Lower leg skin (tissue), 4 donors: ENCODE results near the gene PITPNM3. TPM values are rescaled to one million over a fixed set of nuclear protein-coding genes. Genes with fewer than 3 reads are reported as not detected.
"Not testable (repeated sequence)": the region's sequence is repeated elsewhere in the genome, so short reads cannot be mapped to it uniquely, and the experiment has no call there.

Experiments
- DNase-seq, 2 donors: peaks; one replicate each; pipeline ENCODE4 v3.0.0-alpha.2; 2019; ENCODE audit warnings: low spot score in 2 of 2
- H3K4me3 ChIP-seq: fragments of 200-600 bp; sonication (generic); 2 replicates; pipeline ENCODE4 v1.5.1; 2017; ENCODE audit warnings: mild to moderate bottlenecking, low read depth; ENCODE audit not compliant: poor library complexity, severe bottlenecking
- POLR2A ChIP-seq, 2 donors: fragments of 450-650 bp; IDR thresholded peaks; one replicate each; pipeline ENCODE4 v1.6.1; 2016 to 2017; ENCODE audit warnings: antibody characterized with exemption in 2 of 2, mild to moderate bottlenecking in 1 of 2, moderate library complexity in 1 of 2
- WGBS, 2 donors: methylation state at CpG; one replicate each; pipeline ENCODE4 v1.1.5; 2018; 5-methylcytosine and 5-hydroxymethylcytosine counted together
- intact Hi-C: fragments of 100-400 bp; cut with DNase I; formaldehyde crosslinking; loops from one replicate; pipeline ENCODE4 v1.15.0; 2023; ENCODE audit warnings: low total_unique reads
- total RNA-seq, 4 donors: library from RNA; depleted of rRNA; stranded (reverse); fragments of >200 nt; gene quantifications; one replicate each; pipeline ENCODE4 v1.1.0, GENCODE V29; 2016
- TF ChIP-seq, protein P1 (sequence below), 3 donors: fragments of 450-650 bp; IDR thresholded peaks; one replicate each; pipeline ENCODE4 v1.5.1; 2016; ENCODE audit warnings: antibody characterized with exemption in 3 of 3, mild to moderate bottlenecking in 3 of 3, moderate library complexity in 2 of 3

PITPNM3 gene
- total RNA-seq, 4 donors from 2014 or later: 11.9 to 19.5 (median 16.3) TPM

DNA sequence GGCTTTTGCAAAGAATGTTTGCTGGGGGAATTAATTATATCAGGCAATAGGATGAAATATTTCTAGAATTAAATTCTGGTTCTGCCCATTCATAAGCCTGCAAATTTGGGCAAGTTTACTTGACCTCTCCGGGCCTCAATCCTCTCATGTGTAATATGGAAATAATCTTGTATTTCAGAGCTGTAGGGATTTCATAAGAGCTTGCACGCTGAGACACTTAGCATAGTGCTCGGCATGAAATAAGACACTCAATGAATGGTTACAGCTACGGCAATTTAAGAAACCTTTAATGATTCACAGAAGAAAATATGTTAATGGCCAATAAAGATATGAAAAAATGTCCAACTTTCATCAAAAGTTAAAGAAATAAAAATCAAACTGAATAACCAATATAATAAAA, 40.6 kb upstream of the PITPNM3 start:
- no peak for TF ChIP-seq POLR2A (IDR thresholded peaks at IDR 0.05)
- TF ChIP-seq, protein P1, sequence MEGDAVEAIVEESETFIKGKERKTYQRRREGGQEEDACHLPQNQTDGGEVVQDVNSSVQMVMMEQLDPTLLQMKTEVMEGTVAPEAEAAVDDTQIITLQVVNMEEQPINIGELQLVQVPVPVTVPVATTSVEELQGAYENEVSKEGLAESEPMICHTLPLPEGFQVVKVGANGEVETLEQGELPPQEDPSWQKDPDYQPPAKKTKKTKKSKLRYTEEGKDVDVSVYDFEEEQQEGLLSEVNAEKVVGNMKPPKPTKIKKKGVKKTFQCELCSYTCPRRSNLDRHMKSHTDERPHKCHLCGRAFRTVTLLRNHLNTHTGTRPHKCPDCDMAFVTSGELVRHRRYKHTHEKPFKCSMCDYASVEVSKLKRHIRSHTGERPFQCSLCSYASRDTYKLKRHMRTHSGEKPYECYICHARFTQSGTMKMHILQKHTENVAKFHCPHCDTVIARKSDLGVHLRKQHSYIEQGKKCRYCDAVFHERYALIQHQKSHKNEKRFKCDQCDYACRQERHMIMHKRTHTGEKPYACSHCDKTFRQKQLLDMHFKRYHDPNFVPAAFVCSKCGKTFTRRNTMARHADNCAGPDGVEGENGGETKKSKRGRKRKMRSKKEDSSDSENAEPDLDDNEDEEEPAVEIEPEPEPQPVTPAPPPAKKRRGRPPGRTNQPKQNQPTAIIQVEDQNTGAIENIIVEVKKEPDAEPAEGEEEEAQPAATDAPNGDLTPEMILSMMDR (IDR thresholded peaks at IDR 0.05): no peak
- H3K4me3 ChIP-seq: no peak overlapping the region
- intact Hi-C loops: no loop called here
- no peak for DNase-seq
- 91 to 96% methylated on average over 4 of the region's 4 CpGs for WGBS, 2 donors

DNA sequence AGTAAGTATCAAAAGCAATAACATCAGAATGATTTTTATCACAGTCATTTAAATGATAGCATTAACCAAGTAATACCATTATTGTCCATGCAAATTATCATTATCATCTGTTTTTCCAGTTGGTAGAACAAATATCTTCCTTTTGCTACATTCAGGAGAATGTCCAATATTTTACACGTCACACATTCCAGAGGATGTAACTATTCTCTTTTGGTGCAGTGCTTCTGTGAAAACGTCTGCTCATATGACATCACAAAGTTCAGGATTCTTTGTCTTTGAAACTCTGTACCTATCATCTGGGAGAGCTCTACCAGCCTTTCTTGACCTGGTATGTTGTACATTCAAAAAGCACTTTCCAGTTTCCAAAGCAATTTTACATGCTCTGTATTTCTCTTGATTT, 40.2 kb upstream of the PITPNM3 start:
- DNase-seq: no peak
- 80% methylated on average over 2 of the region's 2 CpGs for WGBS, 2 donors
- TF ChIP-seq, protein P1 (IDR thresholded peaks at IDR 0.05): no peak
- TF ChIP-seq POLR2A (IDR thresholded peaks at IDR 0.05): no peak
- intact Hi-C loops: no loop called here
- no peak overlapping the region for H3K4me3 ChIP-seq

- TF ChIP-seq, protein P1 (IDR thresholded peaks at IDR 0.05): no peak
- intact Hi-C loops: no loop called here
These were observed 39.7 kb upstream of the PITPNM3 start for GRCh38 chr17:6596081-6596480.

DNA sequence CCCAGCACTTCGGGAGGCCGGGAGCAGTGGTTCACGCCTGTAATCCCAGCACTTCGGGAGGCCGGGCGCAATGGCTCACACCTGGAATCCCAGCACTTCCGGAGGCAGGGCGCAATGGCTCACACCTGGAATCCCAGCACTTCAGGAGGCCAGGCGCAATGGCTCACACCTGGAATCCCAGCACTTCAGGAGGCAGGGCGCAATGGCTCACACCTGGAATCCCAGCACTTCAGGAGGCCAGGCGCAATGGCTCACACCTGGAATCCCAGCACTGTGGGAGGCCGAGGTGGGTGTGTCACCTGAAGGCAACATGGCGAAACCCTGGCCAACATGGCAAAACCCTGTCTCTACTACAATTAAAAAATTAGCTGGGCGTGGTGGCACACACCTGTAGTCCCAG, 37.0 kb upstream of the PITPNM3 start:
- DNase-seq, H3K4me3 ChIP-seq, intact Hi-C loops: not testable (repeated sequence)
- WGBS, 2 donors: 92 to 95% methylated on average over 14 of the region's 14 CpGs

More at GRCh38 chr17:6596081-6596480, 39.7 kb upstream of the PITPNM3 start:
- no peak for DNase-seq
- 94 to 95% methylated on average over 7 of the region's 7 CpGs for WGBS, 2 donors
- H3K4me3 ChIP-seq: no peak overlapping the region

DNA sequence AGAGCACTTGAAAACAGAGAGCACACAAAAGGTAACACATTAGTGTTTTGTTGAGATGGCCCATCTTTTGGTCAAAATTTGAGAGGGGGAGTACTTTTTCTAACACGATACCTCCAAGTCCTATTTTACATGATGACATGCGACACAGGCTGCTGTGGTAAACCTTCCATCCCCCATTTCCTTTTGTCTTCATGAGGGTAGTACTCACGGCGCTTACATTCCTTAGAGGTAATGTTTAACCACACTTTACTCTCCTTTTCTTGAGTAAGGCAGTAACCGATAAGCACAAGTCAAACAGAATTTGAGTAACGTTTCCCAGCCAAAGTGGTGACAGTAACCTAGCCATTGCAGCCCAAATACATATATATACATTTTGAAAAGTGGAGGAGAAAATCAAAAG, 35.8 kb upstream of the PITPNM3 start:
- TF ChIP-seq, protein P1 (IDR thresholded peaks at IDR 0.05): no peak
- TF ChIP-seq POLR2A (IDR thresholded peaks at IDR 0.05): no peak
- no peak overlapping the region for H3K4me3 ChIP-seq
- intact Hi-C loops: no loop called here
- DNase-seq: no peak
- WGBS, 2 donors: 92 to 97% methylated on average over 6 of the region's 6 CpGs

DNA sequence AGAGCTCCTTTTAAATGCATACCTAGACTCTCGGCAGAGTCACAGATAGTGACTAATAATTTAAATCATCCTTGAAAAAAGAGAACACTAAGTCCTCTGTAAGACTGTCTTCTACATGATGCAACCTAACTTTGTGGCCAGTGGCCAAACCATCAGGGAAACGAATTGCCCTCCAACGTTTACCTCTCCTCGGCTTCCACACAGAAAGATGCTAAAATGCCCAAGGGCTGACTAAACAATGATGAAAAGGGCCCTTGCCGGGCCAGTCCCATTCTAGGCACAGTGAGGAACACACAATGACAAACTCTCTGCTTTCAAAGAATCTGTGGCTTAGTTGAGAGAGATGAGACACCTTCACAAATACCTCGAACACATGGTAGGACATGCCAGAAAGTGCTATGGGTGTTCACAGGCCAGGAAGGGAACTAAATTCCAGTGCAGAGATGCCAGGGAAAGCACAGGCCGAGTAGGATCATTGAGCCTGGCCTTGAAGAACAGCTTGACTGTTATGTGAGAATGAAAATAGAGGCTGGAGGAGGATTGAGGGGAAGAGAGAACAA, 35.3 kb upstream of the PITPNM3 start:
- WGBS, 2 donors: 56 to 79% methylated on average over 7 of the region's 7 CpGs
- no peak for TF ChIP-seq POLR2A (IDR thresholded peaks at IDR 0.05)
- TF ChIP-seq, protein P1 (IDR thresholded peaks at IDR 0.05): no peak
- DNase-seq: no peak
- no peak overlapping the region for H3K4me3 ChIP-seq
- intact Hi-C loops: no loop called here
